ENCODE results near the gene FXYD3. TPM values are rescaled to one million over a fixed set of nuclear protein-coding genes. Genes with fewer than 3 reads are reported as not detected.

Gene FXYD3
- total and polyA plus RNA-seq, 2 experiments from 2014 or later, result 0.35 TPM; not detected in 1

DNA sequence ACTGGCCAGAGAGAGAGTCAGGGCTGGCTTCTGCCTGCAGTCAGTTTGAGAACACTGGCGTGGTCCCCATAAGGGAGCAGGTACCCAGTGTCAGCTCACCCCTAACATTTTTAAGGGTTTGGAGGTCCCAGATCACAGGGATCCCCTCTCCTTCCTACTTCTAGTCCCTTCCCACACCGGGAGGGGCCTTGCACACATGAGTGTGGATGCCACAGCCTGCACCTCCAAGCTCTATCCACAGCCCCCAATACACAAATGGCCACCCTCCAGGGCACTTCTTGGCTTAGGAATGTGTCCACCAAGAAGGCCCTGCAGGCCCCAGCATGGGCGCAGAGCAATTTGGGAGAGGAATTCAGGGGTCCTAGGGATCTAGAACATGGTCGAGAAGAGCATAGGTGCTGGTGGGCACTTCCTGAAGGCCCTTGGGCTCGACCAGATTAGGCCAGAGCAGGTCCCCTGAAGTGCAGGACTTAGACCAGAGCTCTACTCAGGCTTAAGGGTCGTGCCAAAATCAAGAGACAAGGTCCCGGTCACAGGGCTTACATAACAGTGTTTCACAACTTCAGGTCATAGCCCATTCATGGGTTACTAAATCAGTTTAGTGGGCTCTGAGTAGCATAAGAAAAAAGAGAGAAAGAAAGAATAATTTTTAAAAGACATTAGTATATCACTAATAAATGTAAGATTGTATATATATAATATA lies 54.9 kb downstream of the FXYD3 start:
- TF ChIP-seq, protein P1, sequence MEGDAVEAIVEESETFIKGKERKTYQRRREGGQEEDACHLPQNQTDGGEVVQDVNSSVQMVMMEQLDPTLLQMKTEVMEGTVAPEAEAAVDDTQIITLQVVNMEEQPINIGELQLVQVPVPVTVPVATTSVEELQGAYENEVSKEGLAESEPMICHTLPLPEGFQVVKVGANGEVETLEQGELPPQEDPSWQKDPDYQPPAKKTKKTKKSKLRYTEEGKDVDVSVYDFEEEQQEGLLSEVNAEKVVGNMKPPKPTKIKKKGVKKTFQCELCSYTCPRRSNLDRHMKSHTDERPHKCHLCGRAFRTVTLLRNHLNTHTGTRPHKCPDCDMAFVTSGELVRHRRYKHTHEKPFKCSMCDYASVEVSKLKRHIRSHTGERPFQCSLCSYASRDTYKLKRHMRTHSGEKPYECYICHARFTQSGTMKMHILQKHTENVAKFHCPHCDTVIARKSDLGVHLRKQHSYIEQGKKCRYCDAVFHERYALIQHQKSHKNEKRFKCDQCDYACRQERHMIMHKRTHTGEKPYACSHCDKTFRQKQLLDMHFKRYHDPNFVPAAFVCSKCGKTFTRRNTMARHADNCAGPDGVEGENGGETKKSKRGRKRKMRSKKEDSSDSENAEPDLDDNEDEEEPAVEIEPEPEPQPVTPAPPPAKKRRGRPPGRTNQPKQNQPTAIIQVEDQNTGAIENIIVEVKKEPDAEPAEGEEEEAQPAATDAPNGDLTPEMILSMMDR (IDR thresholded peaks at IDR 0.05; ENCODE audit: low read depth, low read length), result no peak
- H3K36me3 ChIP-seq, result no peaks in the 10 kb centered on the region
- no peak overlapping the region for H3K4me3 ChIP-seq
- no peaks in the 10 kb centered on the region for H3K9me3 ChIP-seq (ENCODE audit: low read depth)
- peak in 1 of 2 donors; percentile 42 for DNase-seq (ENCODE audit: low read depth in 1 of 2, low spot score in 1 of 2)
- no peaks in the 10 kb centered on the region for H3K4me1 ChIP-seq (ENCODE audit: low read depth)
- H3K27ac ChIP-seq, result no peak overlapping the region
- H3K27me3 ChIP-seq, result no peaks in the 10 kb centered on the region

DNA sequence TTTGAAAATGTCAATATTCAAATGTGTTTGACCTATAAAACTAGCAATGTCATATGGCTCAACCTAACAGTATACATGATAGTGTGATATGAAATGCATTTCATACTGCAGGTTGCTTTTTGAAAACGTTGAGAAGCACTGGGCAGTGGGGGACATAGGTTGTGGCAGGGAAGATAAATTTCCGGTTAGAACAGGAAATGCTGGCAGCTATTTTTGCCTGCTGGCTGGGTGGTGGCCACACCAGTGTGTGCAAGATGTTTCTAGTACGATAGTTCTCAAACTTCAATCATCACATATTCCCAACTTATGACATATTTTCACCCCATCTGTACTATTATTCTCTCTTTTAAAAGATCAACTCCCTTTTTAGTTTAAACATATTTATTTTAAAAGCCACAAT lies 56.1 kb downstream of the FXYD3 start:
- Histone ChIP-seq H3K4me1 (ENCODE audit: low read depth) (no peaks in the 10 kb centered on the region), H3K9me3 (ENCODE audit: low read depth) (no peaks in the 10 kb centered on the region), H3K4me3 (no peak overlapping the region), H3K27me3 (no peaks in the 10 kb centered on the region), H3K36me3 (no peaks in the 10 kb centered on the region), H3K27ac (no peak overlapping the region)
- TF ChIP-seq, protein P1 (IDR thresholded peaks at IDR 0.05; ENCODE audit: low read depth, low read length), result no peak
- no peak for DNase-seq (ENCODE audit: low read depth in 1 of 2, low spot score in 1 of 2)

Other genes with a start within 250 kb of the FXYD3 start
- gene ZNF30, start 188.9 kb upstream of the FXYD3 start, total RNA-seq, result 4.6 and 4.7 TPM in 2 replicates
- gene ZNF30, start 188.9 kb upstream of the FXYD3 start, polyA plus RNA-seq, result 4.1 and 7.8 TPM in 2 replicates
- 8.9 and 14.0 TPM in 2 replicates for gene ZNF792, start 151.6 kb upstream of the FXYD3 start, total RNA-seq
- 2.6 and 4.6 TPM in 2 replicates for gene ZNF792, start 151.6 kb upstream of the FXYD3 start, polyA plus RNA-seq
- 68.8 and 113 TPM in 2 replicates for gene GRAMD1A, start 115.5 kb upstream of the FXYD3 start, total RNA-seq
- 84.6 and 127 TPM in 2 replicates for gene GRAMD1A, start 115.5 kb upstream of the FXYD3 start, polyA plus RNA-seq
- 1.2 and 4.2 TPM in 2 replicates for gene SCN1B, start 85.4 kb upstream of the FXYD3 start, total RNA-seq
- 1.6 and 2.2 TPM in 2 replicates for gene SCN1B, start 85.4 kb upstream of the FXYD3 start, polyA plus RNA-seq
- 12.9 and 36.2 TPM in 2 replicates for gene HPN, start 74.1 kb upstream of the FXYD3 start, total RNA-seq
- 21.3 and 43.7 TPM in 2 replicates for gene HPN, start 74.1 kb upstream of the FXYD3 start, polyA plus RNA-seq
- 42.0 and 45.5 TPM in 2 replicates for gene LGI4, start 19.2 kb downstream of the FXYD3 start, total RNA-seq
- 26.7 and 27.5 TPM in 2 replicates for gene LGI4, start 19.2 kb downstream of the FXYD3 start, polyA plus RNA-seq
- 105 and 154 TPM in 2 replicates for gene FXYD1, start 23.0 kb downstream of the FXYD3 start, total RNA-seq
- 268 and 314 TPM in 2 replicates for gene FXYD1, start 23.0 kb downstream of the FXYD3 start, polyA plus RNA-seq
- 2.6 and 4.5 TPM in 2 replicates for gene FXYD7, start 27.4 kb downstream of the FXYD3 start, total RNA-seq
- gene FXYD7, start 27.4 kb downstream of the FXYD3 start, polyA plus RNA-seq, result 3.5 and 5.0 TPM in 2 replicates
- 12.2 and 14.5 TPM in 2 replicates for gene FXYD5, start 38.9 kb downstream of the FXYD3 start, total RNA-seq
- gene FXYD5, start 38.9 kb downstream of the FXYD3 start, polyA plus RNA-seq, result 11.3 and 19.3 TPM in 2 replicates
- not detected in 2 replicates for gene FAM187B, start 112.9 kb downstream of the FXYD3 start, total RNA-seq
- not detected in 2 replicates for gene FAM187B, start 112.9 kb downstream of the FXYD3 start, polyA plus RNA-seq
- gene LSR, start 133.2 kb downstream of the FXYD3 start, total RNA-seq, result 40.1 and 63.6 TPM in 2 replicates
- 77.0 and 91.9 TPM in 2 replicates for gene LSR, start 133.2 kb downstream of the FXYD3 start, polyA plus RNA-seq
- 210 and 235 TPM in 2 replicates for gene USF2, start 153.1 kb downstream of the FXYD3 start, total RNA-seq
- gene USF2, start 153.1 kb downstream of the FXYD3 start, polyA plus RNA-seq, result 27.9 and 31.7 TPM in 2 replicates
- 2.5 and 3.7 TPM in 2 replicates for gene HAMP, start 166.7 kb downstream of the FXYD3 start, total RNA-seq
- gene HAMP, start 166.7 kb downstream of the FXYD3 start, polyA plus RNA-seq, result 10.6 and 25.6 TPM in 2 replicates
- 2.1 and 2.4 TPM in 2 replicates for gene MAG, start 176.3 kb downstream of the FXYD3 start, total RNA-seq
- 1.2 and 1.3 TPM in 2 replicates for gene MAG, start 176.3 kb downstream of the FXYD3 start, polyA plus RNA-seq
- gene CD22, start 213.4 kb downstream of the FXYD3 start, total RNA-seq, result 0.28 and 0.51 TPM in 2 replicates
- 0.50 TPM in 1 of 2 replicates, not detected in the other for gene CD22, start 213.4 kb downstream of the FXYD3 start, polyA plus RNA-seq
- gene FFAR1, start 232.1 kb downstream of the FXYD3 start, total RNA-seq, result not detected in 2 replicates
- gene FFAR1, start 232.1 kb downstream of the FXYD3 start, polyA plus RNA-seq, result 0.11 TPM in 1 of 2 replicates, not detected in the other
- 0.21 TPM in 1 of 2 replicates, not detected in the other for gene FFAR3, start 242.6 kb downstream of the FXYD3 start, total RNA-seq
- gene FFAR3, start 242.6 kb downstream of the FXYD3 start, polyA plus RNA-seq, result not detected in 2 replicates

All from cardiac muscle cell (in vitro differentiated cells and primary cell).